Natural killer cell treated with Interleukin-12 subunit alpha and Interleukin-12 subunit beta and Interleukin-15 and Interleukin-18, amount 100 ng/mL, for 72 hours (primary cell): ENCODE results near the gene ZBTB2. TPM values are rescaled to one million over a fixed set of nuclear protein-coding genes. Genes with fewer than 3 reads are reported as not detected.

Experiments used
- ATAC-seq, 2 donors: fragments of 150-1000 bp; cut with Tn5 transposase in 1 of 2; sonication (Bioruptor Pico), chemical (Tn5 transposase) in 1 of 2; 2 replicates each; pipeline ENCODE4 v1.10.0; 2021
- DNase-seq: peaks from one replicate; pipeline ENCODE4 v3.0.0; 2022; ENCODE audit warnings: low spot score
- H3K27ac Mint-ChIP-seq, 2 donors: 1 replicate in 1 of 2; 2 replicates in 1 of 2; pipeline ENCODE4 v1.8.0; 2022; ENCODE audit warnings: mixed read lengths in 2 of 2, mild to moderate bottlenecking in 1 of 2, moderate library complexity in 1 of 2
- H3K27me3 Mint-ChIP-seq, 2 donors: 1 replicate in 1 of 2; 2 replicates in 1 of 2; pipeline ENCODE4 v1.8.0; 2022; ENCODE audit warnings: mixed read lengths in 2 of 2
- H3K36me3 Mint-ChIP-seq: one replicate; pipeline ENCODE4 v1.8.0; 2022; ENCODE audit warnings: mixed read lengths
- H3K4me1 Mint-ChIP-seq, 2 donors: 1 replicate in 1 of 2; 2 replicates in 1 of 2; pipeline ENCODE4 v1.8.0; 2022; ENCODE audit warnings: low read depth in 2 of 2, mixed read lengths in 2 of 2, mild to moderate bottlenecking in 1 of 2
- H3K4me3 Mint-ChIP-seq: one replicate; pipeline ENCODE4 v1.8.0; 2022; ENCODE audit warnings: mixed read lengths
- H3K9me3 Mint-ChIP-seq: 2 replicates; pipeline ENCODE4 v1.8.0; 2022; ENCODE audit warnings: mixed read lengths
- total RNA-seq, 2 donors: library from RNA; stranded (reverse); gene quantifications; one replicate each; pipeline ENCODE4 v1.2.3, GENCODE V29; 2022

ZBTB2 gene
- total RNA-seq, 2 donors from 2014 or later = 20.4 to 23.8 TPM

DNA sequence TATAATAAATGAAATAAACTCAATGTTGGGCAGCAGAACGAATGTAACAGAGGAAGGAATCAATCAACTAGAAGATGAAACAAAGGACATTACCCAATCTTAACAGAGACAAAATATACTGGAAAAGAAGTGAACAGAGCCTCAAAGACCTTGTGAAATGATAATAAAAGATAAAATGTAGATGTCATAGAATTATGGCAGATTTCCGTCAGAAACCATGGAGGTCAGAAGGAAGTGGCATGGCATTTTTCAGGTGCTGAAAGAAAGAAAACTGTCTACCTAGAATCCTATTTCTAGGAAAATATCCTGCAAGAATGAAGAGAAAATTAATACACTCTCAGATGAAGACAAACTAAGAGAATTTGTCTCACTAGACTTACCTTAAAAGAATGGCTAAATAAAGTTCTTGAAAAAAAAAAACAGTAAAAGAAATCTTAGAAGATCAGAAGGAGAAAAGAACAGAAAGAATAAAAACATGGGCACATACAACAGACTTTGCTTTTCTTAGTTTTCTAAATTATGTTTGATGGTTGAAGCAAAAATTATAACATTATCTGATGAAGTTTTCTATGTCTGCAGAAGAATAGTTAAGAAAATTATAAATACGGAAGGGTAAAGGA, 23.4 kb upstream of the ZBTB2 start:
- H3K27ac Mint-ChIP-seq = no peak overlapping the region
- DNase-seq (no peak), ATAC-seq (no peak)
- no peaks in the 10 kb centered on the region for H3K27me3 Mint-ChIP-seq
- no peaks in the 10 kb centered on the region for H3K9me3 Mint-ChIP-seq
- peaks cover 33% of the 10 kb centered on the region for H3K36me3 Mint-ChIP-seq
- peaks cover 6 to 15% of the 10 kb centered on the region in 2 donors for H3K4me1 Mint-ChIP-seq
- no peak overlapping the region for H3K4me3 Mint-ChIP-seq

DNA sequence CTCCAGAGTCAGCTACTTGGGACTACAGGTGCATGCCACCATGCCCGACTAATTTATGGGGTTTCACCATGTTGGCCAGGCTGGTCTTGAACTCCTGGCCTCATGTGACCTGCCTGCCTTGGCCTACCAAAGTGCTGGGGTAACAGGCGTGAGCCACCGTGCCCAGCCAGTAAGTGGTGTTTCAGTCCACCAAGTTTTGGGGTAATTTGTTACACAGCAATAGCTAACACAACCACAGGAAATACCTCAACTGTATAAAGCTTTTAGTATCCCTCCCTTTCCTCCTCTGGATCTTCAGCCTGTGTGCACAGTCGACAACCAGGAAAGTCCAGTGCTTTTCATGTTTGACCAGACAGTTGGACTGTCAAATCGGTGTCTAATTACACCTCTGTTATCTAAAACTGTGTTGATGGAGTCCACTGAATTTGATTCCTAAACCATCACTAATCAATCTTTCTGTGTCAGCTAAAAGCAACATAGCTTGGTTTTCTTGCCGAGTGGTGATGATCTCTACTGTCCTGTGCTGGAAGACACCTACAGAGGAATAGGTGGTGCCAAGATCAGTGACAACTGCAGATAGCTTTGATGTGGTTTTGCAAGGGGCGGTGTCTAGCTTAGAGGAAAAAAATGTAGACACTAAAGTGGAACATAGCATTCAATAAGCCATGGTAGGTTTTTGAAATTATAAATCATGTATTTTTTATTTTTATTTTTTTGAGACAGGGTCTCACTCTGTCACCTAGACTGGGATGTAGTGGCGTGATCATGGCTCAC, 22.2 kb upstream of the ZBTB2 start:
- peak overlapping the region in 1 of 2 donors; percentile 57 for H3K27ac Mint-ChIP-seq
- H3K36me3 Mint-ChIP-seq = peaks cover 36% of the 10 kb centered on the region
- no peaks in the 10 kb centered on the region for H3K9me3 Mint-ChIP-seq
- DNase-seq = no peak
- no peak for ATAC-seq
- H3K4me1 Mint-ChIP-seq = peaks cover 15% of the 10 kb centered on the region in 2 donors
- no peaks in the 10 kb centered on the region for H3K27me3 Mint-ChIP-seq
- no peak overlapping the region for H3K4me3 Mint-ChIP-seq

DNA sequence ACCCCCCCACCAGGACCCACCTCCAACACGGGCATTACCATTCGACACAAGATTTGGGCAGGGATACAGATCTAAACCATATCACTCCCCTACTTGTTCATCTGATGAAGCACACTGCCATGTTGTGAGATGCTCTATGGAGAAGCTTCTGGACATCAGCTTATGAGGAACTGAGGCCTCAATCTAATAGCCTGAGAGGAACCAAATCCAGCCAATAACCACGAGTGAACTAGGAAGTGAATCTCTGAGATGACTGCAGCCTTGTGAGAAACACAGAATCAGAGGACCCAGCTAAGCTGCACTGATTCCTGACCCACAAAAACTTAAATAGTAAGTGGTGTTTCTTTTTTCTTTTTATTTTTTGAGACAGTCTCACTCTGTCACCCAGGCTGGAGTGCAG, 21.6 kb upstream of the ZBTB2 start:
- Mint-ChIP-seq H3K36me3 (peaks cover 36% of the 10 kb centered on the region), H3K27ac (no peak overlapping the region)

DNA sequence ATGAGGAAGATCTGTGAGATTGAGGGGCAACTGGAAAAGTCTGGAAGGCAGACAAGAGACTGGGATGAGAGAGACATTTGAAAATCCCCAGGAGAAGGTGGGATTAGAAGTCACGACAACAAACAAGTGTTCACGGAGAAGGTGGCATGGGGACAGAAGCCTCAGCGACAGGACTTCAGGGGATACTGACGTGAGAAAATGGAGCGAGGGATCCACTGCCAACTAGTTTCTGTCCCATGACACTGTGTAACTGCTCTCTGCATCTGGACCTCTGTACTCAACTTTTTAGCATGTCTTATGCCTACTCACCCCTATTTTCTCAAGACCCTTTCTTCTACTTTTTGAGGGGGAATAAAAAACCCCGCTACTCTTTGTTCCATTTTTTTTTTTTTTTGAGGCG, 18.3 kb upstream of the ZBTB2 start:
- ATAC-seq (no peak), DNase-seq (no peak)
- peak overlapping the region; percentile 6 to 50 for H3K27ac Mint-ChIP-seq
- no peaks in the 10 kb centered on the region for H3K9me3 Mint-ChIP-seq
- no peaks in the 10 kb centered on the region for H3K27me3 Mint-ChIP-seq
- no peak overlapping the region for H3K4me3 Mint-ChIP-seq
- H3K4me1 Mint-ChIP-seq = peaks cover 14 to 19% of the 10 kb centered on the region in 2 donors
- H3K36me3 Mint-ChIP-seq = peaks cover 27% of the 10 kb centered on the region

More for the DNA sequence above, 21.6 kb upstream of the ZBTB2 start:
- Mint-ChIP-seq H3K4me1 (peaks cover 15% of the 10 kb centered on the region in 2 donors), H3K9me3 (no peaks in the 10 kb centered on the region), H3K4me3 (no peak overlapping the region), H3K27me3 (no peaks in the 10 kb centered on the region)
- no peak for DNase-seq
- no peak for ATAC-seq

DNA sequence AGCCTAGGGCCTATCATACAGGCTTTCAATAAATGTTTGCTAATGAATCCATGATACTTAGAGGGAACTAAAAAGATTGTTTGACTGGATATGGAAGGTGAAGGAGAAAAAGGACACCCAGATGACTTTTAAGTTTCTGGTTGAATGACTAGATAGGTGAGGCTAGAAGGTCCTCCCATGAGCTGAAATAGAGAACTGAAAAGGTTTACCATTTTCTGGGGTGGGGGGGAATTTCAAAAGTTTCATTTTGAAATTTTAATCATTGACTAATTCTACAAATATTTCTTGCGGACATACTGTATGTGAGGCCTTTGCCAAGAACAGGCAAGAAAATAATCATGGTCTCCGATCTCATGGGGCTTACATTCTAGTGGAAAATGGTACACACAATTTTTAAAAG, 17.9 kb upstream of the ZBTB2 start:
- Mint-ChIP-seq H3K27ac (peak overlapping the region; percentile 6 to 50), H3K27me3 (no peaks in the 10 kb centered on the region), H3K36me3 (peaks cover 22% of the 10 kb centered on the region), H3K4me3 (no peak overlapping the region), H3K4me1 (peaks cover 12 to 19% of the 10 kb centered on the region in 2 donors), H3K9me3 (no peaks in the 10 kb centered on the region)
- ATAC-seq (no peak), DNase-seq (no peak)

DNA sequence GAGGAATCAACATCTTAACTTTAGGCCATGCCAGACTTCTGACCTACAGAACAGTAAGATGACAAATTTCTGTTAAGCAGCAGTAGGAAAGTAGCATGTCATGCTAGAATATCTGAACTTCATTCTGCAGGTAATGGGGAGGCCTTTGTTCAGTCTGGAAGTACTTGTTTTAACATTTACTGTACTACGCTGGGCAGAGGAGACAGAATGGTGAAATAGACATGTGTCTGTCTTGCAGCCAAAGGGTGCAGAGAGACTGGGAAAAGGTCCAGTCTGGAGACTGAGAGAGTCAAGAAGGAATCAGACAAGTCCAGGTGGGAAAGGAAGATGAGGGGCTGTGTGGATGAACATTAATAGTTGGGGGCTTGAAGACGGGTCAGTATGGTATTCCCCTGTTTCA, 17.5 kb upstream of the ZBTB2 start:
- no peak for ATAC-seq
- Mint-ChIP-seq H3K4me1 (peaks cover 10 to 19% of the 10 kb centered on the region in 2 donors), H3K36me3 (peaks cover 20% of the 10 kb centered on the region), H3K9me3 (no peaks in the 10 kb centered on the region), H3K4me3 (no peak overlapping the region), H3K27ac (peak overlapping the region; percentile 6 to 50), H3K27me3 (no peaks in the 10 kb centered on the region)
- DNase-seq = no peak

DNA sequence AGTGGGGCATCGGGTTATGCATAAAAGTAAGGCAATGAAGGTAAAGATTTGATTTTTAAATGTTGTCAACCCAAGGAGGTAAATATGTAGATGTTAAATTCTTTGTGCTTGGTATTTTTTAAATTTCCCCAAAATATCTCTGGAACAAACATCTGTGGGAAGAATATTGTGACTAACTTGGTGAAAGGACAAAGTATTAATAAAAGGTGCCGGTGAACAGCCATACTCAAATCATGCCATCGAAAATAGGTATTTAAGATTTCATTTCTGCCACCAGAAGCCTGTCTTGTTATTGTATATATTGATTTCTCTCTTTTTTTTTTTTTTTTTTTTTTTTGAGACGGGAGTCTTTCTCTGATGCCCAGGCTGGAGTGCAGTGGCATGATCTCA, 12.6 kb upstream of the ZBTB2 start:
- H3K9me3 Mint-ChIP-seq = no peaks in the 10 kb centered on the region
- ATAC-seq = no peak
- DNase-seq = no peak
- peak overlapping the region; percentile 30 to 55 for H3K27ac Mint-ChIP-seq
- H3K4me1 Mint-ChIP-seq = peaks cover 20 to 23% of the 10 kb centered on the region in 2 donors
- H3K4me3 Mint-ChIP-seq = no peak overlapping the region
- H3K36me3 Mint-ChIP-seq = peaks cover 14% of the 10 kb centered on the region
- H3K27me3 Mint-ChIP-seq = no peaks in the 10 kb centered on the region

DNA sequence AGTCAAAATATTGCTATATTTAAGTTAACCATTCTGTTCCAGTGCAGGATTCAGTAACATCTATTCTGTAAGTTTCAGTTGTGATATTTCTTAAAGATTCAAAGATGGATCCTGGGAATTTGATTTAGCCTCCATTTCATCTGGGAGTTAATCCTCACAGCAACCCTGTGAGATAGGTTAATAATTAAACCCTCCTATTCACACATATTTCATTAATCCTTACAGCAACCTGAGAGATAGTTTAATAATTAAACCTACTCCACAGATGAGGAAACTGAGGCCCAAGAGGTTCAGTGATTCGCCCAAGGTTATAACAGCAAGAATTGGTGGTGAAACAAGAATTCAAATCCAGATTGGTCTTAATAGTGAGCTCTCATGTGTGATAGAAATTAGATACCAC, 10.9 kb upstream of the ZBTB2 start:
- peaks cover 11% of the 10 kb centered on the region for H3K36me3 Mint-ChIP-seq
- no peak overlapping the region for H3K4me3 Mint-ChIP-seq
- DNase-seq (no peak), ATAC-seq (no peak)
- no peaks in the 10 kb centered on the region for H3K9me3 Mint-ChIP-seq
- no peaks in the 10 kb centered on the region for H3K27me3 Mint-ChIP-seq
- no peak overlapping the region for H3K27ac Mint-ChIP-seq
- H3K4me1 Mint-ChIP-seq = peaks cover 21 to 27% of the 10 kb centered on the region in 2 donors

DNA sequence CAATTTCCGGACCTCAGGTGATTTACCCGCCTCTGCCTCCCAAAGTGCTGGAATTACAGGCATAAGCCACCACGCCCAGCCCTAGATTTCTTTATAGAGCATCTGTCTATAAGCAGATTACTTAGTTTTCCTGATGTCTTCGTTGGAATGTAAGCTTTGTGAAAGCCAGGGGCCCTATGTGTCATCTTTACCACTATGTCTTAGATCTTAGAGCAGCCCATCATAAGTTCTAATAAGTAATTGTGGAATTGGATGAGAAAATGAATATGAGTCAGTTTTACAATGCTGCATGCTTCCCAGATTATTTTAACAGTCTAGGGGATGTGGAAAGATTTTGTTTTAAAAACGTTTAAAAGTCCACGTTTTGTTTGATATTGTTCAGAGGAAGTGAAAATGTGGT, 9.1 kb upstream of the ZBTB2 start:
- H3K27ac Mint-ChIP-seq = peak overlapping the region; percentile 49 to 54
- no peak for ATAC-seq
- no peaks in the 10 kb centered on the region for H3K9me3 Mint-ChIP-seq
- no peaks in the 10 kb centered on the region for H3K27me3 Mint-ChIP-seq
- H3K4me1 Mint-ChIP-seq = peaks cover 28 to 29% of the 10 kb centered on the region in 2 donors
- H3K36me3 Mint-ChIP-seq = peaks cover 16% of the 10 kb centered on the region
- no peak overlapping the region for H3K4me3 Mint-ChIP-seq
- DNase-seq = no peak

DNA sequence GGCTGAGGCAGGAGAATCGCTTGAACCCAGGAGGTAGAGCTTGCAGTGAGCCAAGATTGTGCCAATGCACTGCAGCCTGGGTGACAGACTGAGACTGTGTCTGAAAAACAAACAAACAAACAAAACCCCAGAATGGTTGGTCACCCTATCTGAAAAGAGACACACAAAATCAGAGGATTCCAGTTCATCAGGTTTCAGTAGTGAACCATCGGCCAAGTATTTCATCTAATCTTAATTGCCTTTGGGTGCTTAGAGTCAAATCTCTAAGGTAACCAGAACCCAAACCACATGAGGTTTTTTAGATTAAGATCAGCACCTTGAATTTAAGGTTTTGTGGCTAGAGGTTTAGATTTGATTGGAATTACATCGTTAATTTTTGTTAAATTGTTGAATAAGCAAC, 8.3 kb upstream of the ZBTB2 start:
- ATAC-seq (no peak), DNase-seq (no peak)
- Mint-ChIP-seq H3K9me3 (no peaks in the 10 kb centered on the region), H3K36me3 (peaks cover 16% of the 10 kb centered on the region), H3K4me3 (no peak overlapping the region), H3K4me1 (peaks cover 35 to 36% of the 10 kb centered on the region in 2 donors), H3K27me3 (no peaks in the 10 kb centered on the region), H3K27ac (no peak overlapping the region)

DNA sequence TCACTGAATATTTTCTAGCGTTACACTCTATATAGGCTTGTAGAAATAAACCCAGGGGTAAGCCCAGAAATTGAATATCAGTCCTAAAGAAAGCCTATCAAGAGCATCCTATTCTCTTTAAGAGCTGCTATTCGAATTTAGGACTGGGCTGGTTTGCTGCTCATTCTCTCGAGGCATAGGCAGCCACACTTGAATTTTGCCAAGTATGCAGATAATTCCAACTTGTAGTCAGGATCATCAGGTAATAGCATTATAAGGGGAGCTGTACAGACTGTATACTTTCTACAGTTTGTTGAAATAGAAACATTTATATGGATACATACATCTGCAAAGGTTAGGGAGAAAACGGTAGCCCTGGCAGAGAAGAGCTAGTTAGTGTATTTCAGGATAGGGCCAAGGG, 2.1 kb upstream of the ZBTB2 start:
- Mint-ChIP-seq H3K9me3 (no peaks in the 10 kb centered on the region), H3K4me3 (peak overlapping the region; percentile 99), H3K4me1 (peaks cover 48 to 56% of the 10 kb centered on the region in 2 donors), H3K27ac (peak overlapping the region; percentile 97 to 98), H3K36me3 (peaks cover 13% of the 10 kb centered on the region), H3K27me3 (no peaks in the 10 kb centered on the region)
- ATAC-seq (no peak), DNase-seq (no peak)

DNA sequence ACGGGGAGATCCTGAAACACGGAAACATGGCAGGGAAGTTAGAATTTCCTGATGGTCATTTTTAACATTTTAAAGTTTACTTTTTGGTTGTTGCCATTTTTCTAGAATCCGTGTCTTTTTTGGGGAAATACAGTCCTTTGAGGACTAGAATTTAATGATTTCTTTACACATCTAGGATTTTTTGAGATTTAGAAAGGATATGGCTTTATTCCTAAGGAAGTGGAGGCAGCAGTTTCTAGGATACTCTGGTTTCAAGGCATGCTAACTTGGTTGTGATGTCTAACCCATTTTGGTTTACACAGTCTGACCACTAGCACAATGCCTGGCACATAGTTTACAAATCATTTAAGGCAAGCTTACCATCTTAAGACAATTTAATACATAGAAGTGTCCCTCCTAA, 1.1 kb upstream of the ZBTB2 start:
- peak overlapping the region; percentile 99 for H3K4me3 Mint-ChIP-seq
- H3K36me3 Mint-ChIP-seq = peaks cover 13% of the 10 kb centered on the region
- peaks cover 43 to 55% of the 10 kb centered on the region in 2 donors for H3K4me1 Mint-ChIP-seq
- H3K9me3 Mint-ChIP-seq = no peaks in the 10 kb centered on the region
- peak overlapping the region; percentile 97 to 98 for H3K27ac Mint-ChIP-seq
- no peaks in the 10 kb centered on the region for H3K27me3 Mint-ChIP-seq
- DNase-seq (no peak), ATAC-seq (no peak)

DNA sequence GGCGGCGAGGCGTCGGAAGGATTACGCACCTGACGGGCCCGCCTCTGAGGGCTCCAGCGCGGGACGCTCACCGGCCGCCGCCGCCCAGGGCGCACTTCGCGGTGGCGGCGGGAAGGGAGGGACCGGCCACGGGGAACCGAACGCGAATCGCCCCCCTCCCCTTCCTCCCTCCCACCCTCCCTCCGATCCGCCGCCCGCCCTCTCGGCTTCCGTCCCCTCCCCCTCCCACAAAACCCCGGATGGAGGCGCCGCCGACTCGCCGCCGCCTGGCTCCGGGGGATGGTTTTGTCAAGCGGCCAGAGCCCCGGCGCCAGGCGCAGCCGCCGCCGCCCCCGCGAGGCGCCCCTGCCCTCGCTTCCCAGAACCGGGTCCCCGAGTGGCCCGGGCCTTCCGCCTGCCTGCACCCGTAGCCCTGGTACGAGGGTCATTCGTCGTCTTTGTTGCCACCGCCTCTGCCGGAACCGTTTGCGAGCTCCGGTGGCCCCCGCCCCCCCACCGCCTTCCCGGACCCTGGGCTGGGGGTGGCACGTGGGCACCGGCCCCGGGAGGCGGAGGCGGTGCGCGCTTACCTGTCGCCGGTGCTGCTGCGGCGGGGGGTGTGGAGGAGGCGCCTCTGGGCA, 398 bp downstream of the ZBTB2 start:
- Mint-ChIP-seq H3K36me3 (peaks cover 8% of the 10 kb centered on the region), H3K27ac (peak overlapping the region in 1 of 2 donors; percentile 97), H3K4me3 (peak overlapping the region; percentile 99), H3K27me3 (no peaks in the 10 kb centered on the region), H3K9me3 (no peaks in the 10 kb centered on the region), H3K4me1 (peaks cover 40 to 45% of the 10 kb centered on the region in 2 donors)
- DNase-seq (peak; percentile 86), ATAC-seq (peak in 1 of 2 donors; percentile 21)

DNA sequence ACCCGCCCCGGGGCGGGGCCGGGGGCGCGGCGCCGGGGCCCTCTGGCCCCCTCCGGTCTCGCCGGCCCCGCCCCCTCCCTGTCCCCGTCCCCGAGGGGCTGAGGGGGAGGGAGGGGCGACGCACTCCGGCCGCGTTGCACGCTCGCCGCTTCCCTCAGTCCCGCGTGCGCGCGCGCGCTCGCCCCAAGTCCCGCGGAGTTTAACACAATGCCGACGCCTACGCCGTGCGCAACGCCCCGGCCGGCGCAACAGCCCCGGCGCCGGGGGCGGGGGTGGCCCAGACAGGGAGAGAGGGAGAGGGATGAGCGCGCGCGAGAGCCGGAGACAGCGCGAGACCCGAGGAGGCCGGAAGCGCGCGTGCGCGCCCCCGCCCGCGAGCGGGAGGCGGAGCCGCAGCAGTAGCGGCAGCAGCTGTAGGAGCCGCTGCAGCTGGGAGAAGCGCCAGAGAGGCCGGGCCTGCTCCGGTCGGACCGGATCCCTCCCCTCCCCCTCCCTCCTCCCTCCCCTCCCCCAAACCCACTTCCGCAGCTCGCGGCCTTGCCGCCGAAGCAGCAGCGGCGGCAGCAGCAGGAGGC, 996 bp downstream of the ZBTB2 start:
- H3K27ac Mint-ChIP-seq = peak overlapping the region; percentile 95 to 96
- H3K4me3 Mint-ChIP-seq = peak overlapping the region; percentile 60
- peaks cover 39 to 44% of the 10 kb centered on the region in 2 donors for H3K4me1 Mint-ChIP-seq
- H3K9me3 Mint-ChIP-seq = no peaks in the 10 kb centered on the region
- H3K36me3 Mint-ChIP-seq = peaks cover 8% of the 10 kb centered on the region
- ATAC-seq = peak; percentile 91 to 93
- DNase-seq = peak; percentile 99
- H3K27me3 Mint-ChIP-seq = no peaks in the 10 kb centered on the region
